Effector CD4-positive, alpha-beta T cell (primary cell): ENCODE results near the gene SUPT3H.

Source experiments
- DNase-seq: peaks from one replicate; pipeline ENCODE4 v3.0.0-alpha.2; 2020
- total RNA-seq: gene quantifications from one replicate; lab custom pipeline; 2026; lab: John Stamatoyannopoulos, UW

SUPT3H gene
- total RNA-seq: 11.1 reads per million, percentile 34 among the genes with 10 or more reads in this experiment

DNA sequence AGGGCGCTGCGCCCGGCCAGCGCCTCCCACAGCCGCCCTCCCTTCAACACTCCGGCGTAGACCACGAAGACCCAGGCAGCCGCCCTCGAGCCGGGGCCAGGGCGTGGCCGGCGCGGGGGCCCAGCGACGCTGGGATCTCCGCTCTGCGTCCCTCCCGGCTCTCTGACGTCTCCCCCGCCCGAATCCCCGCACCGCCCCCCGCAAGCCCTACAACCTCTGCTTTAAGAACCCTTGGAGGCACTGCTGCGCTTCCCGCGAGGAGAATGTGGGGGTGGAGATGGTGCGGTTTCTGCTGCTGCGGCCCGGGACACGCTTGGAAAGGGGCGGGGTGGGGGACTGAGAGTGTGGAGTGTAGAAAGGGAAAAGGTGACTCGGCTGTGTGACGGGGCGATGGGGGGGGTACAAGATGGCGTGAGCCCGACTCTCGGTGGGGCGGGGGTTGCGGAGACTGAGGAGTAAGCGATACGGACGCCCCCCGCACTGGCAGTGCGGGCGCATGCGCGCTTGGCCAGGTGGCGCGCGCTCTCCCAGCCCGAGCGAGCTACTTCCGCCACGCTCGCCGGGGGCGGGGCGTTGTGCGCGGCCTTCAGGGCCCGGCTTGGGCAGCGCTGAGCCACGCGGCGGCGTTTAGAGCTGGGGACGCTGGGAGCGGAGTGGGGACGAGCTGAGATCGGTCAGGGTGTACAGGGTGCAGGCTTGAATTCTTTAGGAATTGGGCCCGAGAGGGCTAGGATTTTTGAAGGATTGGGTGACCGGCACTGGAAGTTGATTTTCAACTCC lies at the start of gene SUPT3H:
SUPT3H (minus strand) TSS at position 381 of the 780 bp plus-strand sequence.
- DNase-seq: peak; percentile 84

DNA sequence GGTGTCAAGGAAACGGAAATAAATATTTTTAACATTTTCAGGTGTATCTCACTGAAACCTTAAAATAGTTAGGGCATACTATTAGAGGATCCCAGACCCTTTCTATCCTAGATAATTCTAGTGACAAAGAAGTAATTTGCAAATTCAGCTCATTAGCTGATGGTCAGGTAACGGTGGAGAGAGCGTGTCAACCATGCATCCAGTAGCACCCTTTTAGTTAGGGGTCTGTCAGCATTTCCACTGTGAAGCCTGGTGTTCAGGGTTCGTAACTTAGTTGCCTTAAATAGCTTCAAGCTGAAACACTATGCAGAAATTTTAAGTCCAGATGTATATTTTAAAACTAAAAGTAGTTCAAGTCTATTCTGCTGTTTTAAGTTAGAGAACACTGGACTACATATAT lies 48.5 kb upstream of the SUPT3H start:
- no peak for DNase-seq

DNA sequence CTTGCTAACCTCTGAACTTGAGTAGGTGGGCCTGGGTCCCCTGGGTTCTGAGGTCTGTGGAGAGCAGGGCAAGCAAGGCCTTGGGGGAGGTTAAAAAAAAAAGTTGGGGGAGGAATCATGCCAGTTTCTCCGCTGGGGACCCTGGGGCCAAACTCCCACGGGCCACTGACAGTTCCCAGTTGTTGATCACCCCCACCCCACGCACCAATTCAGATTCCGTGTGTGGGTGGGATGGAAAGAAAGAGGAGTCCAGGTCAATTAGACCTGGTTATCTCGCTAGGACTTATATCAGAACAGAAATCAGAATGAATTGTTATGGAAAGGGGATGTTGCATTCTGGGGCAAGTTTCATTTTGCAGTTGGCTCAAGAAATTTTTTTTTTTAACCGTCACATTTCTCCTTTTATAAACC lies 46.7 kb upstream of the SUPT3H start:
- DNase-seq: no peak

DNA sequence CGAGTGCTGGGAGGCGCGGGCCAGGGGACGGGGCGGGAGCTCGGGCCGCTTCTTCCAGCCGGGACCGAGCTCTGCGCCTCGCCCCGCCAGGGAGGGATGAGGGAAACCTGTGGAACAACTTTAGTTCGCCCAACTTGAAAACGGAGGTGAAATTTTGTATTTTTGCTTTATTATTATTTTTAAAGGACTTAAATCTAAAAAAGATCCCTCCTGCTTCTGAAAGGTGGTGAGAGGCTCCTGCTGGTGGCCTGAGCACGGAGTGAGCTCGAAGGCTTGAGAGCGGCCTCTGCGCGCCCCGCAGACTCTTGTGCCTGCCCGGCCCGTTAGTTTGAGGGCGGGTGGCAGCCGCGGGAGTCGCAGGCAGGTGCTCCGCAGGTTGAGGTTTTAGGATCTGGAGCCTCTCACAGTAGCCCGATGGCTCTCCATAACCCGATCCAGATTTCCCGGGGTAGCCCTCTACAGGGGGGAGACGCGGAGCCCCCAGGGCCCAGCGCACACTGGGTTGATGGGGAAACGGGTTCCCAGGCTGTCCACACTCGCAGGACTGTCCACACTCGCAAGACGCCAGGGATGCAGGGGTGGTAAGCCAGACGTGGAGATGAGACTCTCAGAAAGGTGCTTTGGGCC lies 46.2 kb upstream of the SUPT3H start:
- no peak for DNase-seq

DNA sequence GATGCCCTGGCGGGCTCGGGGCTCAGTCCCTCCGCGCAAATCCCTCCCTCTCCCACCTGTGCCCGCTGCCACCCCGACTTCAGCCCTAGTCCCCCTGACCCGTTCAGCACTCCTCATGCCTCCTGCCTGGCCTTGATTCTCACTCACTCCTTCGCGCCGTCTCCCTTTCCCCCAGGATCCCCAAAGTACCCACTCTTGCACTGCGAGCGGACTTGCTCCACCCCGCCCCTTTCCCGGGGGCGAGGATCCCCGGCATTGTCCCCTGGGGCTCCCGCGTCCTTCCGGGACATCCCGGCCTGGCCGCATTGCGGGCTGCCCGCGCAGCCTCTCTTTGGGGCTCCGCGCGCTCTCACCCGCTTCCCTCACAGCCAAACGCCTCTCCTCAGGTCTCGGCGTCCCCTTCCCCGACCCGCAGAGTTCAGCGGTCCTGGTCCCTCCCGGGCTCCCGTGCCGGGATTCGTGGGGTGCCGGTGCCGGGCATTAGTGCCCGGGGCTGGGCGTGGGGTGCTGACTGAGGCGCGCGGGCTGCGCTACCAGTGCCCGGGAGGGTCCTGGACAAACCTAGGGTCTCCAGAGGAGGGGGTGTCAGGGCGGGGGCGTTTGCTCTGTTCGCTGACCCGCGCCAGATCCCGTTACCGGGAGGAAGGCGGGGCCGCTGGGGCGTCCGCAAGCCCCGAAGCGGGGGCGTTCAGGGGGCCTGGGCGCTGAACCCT lies 45.5 kb upstream of the SUPT3H start:
- peak; percentile 5 for DNase-seq

DNA sequence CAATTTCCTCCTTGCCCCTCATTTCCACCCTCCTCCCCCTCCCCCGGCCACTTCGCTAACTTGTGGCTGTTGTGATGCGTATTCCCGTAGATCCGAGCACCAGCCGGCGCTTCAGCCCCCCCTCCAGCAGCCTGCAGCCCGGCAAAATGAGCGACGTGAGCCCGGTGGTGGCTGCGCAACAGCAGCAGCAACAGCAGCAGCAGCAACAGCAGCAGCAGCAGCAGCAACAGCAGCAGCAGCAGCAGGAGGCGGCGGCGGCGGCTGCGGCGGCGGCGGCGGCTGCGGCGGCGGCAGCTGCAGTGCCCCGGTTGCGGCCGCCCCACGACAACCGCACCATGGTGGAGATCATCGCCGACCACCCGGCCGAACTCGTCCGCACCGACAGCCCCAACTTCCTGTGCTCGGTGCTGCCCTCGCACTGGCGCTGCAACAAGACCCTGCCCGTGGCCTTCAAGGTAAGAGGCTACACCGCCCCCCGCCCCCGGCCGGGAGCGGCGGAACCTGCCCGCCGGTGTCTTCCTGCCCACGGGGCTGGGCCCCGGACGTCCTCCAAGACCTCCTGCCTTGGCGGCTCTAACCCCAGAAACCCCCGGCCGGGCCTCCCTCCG lies 44.9 kb upstream of the SUPT3H start:
- peak; percentile 28 for DNase-seq

DNA sequence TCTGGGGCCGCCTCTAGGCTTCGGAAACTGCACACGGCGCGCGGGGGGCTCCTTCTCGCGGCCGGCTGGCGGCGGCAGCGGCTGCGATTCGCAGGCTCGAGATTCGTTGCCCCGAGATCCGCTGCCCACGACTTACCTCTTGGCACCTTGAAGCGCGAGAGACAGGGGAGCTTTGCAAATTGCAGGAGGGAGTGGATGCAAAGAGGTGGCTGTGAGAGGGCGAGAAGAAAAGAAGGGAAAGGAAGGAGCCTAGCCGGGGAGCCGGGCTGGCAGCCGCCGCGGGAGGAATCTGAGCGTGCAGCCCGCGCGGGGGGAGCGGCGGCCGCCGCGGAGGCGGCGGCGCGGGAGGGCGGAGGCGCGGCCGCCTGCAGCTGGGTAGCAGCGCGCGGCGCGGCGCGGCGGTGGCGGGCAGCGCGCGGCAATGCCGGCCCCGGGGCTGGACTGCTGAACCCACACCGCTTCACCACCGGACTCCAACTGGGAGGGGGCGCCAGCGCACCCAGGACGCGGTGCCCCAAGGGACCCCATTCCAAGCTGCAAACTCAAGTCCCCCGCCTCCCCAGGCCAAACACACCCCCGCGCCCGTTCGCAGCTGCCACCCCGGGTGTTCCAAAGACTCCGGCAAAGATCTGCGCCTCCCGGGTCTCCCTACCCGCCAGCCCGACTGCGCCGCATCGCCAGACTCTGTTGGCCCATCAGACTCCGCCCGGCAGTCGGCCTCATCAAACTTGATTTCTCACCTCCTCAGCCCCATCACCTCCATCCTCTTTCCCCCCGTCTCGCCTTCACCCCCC lies 44.2 kb upstream of the SUPT3H start:
- DNase-seq: peak; percentile 49

DNA sequence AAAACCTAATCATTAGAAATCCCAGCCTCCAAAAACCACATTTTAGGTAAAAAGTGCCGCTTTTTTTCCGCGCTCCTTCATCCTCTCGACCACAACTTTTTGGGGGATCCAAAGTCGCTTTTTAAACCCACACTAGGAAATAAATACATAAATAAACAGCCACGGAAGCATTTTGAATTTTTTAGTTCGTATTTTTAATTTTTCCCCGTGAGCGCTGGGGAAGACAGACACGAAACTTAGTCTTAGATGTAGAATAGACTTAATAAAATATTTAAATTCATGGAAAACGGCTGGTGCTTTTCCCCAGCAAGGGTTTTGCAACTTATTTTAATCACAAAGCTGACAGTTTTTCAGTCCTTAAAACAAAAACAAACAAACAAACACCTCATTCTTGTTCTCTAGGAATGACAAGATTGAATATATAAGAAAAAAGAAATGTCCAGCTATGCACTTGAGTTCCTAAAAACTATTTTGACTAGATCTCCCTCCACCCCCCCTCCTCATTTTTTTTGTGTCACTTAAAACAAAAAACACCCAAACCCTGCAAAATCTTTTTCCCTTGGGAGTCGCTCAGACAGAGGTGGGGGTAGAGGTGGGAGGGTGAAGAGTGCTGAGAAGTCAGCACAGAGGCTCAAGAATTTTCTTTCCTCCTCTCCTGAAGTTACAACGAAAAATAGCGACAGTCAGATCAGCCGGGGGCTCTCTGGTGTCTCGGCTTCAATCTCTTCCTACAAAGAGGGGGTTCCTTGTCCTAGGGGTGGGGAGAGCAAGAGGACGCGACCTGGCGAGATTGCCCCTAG lies 43.4 kb upstream of the SUPT3H start:
- no peak for DNase-seq

DNA sequence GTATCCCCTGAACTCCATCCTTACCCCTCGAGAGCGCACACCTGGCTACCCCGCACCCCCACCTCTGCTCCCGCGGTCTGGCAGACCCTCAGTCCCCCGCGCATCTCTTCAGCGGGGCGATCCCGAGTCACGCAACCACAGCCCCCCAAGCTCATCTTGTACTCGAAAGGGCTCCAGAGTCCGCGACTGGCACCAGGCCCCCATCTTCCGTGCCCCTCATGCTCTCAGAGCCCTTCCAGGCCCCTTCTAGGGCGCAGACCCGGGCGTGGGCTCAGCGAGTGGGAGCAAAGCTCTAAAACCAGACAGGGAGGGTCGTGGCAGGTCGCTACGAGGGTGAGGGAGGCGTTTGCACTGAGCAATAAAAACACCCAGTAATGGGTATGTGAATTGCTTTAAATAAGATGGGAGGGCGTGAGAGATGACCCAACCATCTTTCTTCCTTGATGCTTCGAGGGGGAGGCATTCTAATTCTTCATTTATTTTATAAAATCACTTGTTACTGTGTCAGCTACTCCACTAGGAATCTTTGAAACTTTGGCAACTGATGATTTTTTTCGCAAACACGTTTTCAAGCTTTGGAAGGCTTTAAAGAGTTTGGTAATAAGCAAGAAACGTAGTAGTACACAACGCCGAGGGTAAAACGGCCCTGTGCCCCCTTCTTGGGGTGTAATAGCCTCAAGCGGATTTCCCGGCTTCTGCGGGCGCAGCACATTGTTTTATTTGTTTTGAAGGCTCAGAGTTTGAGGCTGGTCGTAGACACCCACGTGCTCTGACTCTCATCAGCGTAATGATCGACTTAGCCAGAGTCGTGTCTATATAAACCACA lies 42.6 kb upstream of the SUPT3H start:
- DNase-seq: peak; percentile 64

DNA sequence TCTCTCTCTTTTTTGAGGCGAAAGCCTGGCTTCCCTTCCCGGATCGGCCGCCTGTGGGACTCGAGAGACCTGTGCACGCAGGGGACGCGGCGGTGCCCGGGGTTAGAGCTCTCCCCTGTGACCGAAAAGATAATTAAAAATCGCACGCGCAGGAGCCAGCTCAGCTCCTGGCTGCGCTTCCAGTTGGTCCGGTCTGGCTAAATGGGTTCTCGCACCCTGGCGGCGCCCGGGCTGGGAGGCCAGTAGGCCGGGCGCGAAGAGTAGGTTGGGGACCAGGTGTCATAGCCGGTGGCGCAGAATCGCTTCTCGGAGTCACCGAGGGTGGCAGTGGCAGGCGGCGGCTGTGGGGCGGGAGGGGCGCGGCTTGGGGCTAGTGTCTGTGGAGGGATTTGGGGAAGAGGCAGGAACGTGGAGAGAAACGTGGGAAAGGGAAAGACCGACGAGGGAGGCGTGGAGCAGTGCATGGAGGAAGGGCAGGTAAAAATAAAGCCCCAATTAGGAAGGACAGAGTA lies 41.9 kb upstream of the SUPT3H start:
- peak; percentile 41 for DNase-seq

DNA sequence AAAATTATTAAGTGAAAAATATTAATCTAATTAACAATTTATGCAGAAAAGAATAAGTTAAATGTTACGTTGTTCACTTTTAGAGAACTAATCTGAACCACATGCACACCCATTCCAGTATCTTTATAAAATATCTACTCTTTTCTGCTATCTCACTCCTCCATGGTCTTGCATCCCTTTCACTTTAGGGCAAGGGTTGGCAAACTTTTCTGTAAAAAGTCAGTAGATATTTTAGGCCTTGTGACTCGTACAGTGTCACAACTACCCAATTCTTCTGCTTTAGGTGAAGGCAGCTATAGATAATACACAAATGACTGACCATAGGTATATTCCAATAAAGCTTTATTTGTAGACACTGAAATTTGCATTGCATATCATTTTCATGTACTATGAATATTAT lies 39.7 kb upstream of the SUPT3H start:
- no peak for DNase-seq

DNA sequence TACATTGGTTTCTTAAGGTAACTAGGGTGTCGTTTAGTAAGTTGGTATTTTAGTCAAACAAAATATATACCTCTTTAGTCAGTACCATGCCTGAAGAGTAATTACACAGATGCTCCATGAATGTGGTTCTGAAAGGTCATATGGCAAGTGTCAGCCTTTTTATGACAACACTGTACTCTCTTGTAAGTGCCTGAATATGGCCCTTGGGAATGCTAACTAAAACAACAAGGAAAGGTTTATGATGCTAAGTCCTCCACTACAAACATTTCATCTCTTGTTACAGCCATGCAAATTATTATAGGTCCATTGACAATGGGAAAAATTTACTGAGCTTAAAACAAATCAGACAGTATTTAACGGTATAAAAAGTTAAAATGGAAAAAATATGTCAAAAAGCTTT lies 39.0 kb upstream of the SUPT3H start:
- DNase-seq: no peak

DNA sequence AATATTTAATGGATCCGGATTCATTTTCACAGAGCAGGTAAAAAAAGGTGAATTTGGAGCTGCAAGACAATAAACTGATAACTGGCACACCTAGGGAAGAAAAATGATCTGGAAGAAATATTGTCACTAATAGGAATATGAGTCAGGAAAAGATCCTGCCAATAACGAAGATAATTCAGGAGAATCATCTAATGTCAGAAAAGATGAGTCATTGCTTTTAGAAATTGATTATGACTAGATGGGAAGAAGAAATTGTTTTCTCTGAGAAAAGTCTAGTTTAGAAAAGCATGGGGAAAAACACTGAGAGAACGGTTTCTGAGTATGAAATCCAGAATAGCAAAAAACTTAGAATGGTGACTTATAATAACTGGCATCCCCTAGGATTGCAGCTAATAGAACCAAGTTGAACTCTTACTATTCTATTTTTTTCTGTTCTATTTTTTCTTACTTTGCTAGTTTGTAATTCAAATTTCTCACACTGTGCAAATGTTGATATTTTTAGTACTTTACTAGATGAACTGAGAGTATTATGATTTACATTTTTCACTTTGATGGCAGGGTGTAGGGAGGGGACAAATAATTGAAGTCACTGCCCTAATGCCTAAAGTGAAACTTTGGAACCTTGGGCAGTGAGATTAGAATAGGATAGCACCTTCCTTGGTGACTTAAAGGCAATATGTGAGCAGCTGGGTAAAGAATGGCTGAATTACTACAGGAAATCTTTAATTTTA lies 38.2 kb upstream of the SUPT3H start:
- DNase-seq: no peak

DNA sequence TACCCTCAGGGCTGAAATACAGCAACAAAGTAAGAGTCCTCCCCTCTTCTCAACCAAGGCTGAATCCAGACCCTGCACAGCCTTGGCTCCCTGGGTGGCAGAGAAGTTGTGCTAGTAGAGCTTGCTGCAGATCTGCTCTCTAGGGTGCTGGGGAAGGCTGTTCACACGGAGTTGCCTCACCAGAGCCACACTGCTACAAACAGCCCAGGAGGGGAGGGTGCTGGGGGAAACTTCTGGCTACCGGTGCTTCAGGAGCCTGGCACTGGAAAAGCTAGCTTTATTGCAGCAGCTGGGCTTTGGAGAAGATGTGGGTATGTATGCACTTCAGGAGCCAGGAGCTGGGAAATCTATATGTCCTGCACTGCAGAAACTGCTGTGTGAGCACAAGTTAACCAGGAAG lies 37.6 kb upstream of the SUPT3H start:
- no peak for DNase-seq

DNA sequence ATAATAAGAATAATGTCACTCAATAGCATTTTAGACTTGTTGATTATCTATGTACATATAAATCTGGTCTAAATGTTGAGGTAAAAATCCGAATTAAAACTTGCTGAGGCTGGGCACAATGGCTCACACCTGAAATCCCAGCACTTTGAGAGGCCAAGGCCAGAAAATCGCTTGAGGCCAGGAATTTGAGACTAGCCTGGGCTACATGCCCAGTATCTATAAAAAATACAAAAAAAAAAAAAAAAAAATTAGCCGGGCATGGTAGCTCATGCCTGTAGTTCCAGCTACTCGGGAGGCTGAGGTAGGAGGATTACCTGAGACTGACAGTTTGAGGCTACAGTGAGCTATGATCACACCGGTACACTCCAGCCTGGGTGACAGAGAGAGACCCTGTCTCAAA lies 34.2 kb upstream of the SUPT3H start:
- DNase-seq: no peak

DNA sequence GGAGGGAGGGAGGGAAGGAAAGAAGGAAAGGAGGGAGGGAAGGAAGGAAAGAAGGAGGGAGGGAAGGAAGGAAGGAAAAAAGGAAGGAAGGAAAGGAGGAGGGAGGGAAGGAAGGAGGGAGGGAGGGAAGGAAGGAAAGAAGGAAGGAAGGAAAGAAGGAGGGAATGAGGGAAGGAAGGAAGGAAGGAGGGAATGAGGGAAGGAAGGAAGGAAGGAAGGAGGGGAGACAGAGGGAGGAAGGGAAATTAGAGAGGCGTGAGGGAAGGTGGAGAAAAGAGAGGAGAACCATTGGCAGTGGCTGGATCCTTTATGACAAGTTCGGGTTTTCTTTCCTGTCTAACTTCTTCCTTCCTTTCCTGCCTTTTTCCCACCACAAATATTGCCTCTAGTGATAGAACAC lies 22.3 kb upstream of the SUPT3H start:
- no peak for DNase-seq

DNA sequence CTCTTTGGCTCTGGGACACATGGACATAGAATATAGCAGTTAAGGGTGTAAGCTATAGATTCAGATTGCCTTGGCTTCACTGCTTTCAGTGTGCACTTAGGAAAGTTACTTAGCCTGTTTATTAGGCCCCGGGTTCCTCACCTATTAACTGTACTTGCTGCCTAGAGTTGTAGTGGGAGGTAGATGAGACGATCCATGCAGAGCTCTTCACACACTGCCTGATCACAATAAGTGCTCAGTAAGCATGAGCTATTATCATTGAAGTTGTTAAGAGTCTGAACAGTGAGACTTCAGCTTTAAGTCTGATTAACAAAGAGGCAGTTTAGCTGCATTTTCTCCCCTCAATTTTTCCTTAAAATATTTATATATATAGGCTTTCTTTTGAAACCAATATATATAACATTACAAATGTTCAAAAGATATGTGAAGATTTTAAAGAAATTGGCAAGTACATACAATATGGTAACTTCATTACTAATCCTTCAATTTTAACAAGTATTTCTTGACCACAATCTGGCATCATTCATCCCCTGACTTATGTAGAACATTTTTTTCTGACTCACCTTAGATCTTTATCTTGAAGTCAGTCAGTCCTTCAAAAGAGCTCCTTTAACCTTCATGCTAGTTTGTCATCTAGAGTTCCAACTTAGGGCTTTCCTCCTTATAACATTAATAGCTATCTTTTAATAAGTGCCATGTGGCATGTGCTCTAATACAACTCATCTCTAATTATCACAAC lies 20.5 kb upstream of the SUPT3H start:
- DNase-seq: no peak

DNA sequence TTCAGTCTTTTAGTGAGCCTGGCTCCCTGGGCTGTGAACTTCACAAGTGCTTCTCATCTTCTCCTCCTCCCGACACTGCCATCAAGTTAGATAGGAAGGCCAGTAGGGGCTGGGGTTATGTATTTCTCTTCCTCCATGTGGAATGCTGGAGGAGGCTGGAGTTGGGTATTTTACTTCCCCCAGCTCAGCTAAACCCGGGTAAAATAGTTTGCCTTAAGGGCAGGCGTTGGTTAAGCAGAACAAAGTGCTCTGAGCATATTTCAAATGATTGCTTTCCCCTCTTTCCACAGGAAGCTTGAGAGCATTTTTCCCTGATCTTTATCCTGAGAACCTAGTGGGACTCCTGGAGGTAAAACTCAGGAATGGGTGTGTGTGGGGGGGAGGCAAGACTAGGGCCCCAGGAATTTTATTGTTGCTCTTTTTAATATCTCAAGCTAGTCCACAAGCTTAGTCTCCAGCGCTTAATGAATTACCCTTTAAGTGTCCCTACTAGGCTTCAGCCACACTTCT lies 16.9 kb upstream of the SUPT3H start:
- no peak for DNase-seq

DNA sequence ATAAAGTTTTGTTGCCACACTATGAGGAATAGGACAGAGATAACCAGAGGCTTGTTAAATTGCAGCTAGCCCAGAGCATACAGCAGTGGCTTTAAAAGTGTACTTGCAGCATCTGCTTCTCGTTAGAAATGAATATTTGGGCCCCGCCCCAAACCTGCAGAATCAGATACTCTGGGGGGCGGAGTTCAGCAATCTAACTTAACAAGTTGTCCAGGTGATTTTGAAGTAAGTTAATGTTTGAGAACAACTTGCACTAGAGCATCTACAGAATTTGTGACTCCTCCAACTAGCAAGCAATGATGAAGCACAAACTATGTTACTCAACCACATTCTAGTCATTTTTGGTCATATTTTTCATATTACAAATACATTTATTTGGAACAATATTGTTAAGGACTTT lies 10.6 kb upstream of the SUPT3H start:
- no peak for DNase-seq
